Naive thymus-derived CD8-positive, alpha-beta T cell (primary cell): ENCODE data around the gene WWC1. TPM values are rescaled to one million over a fixed set of nuclear protein-coding genes. Genes with fewer than 3 reads are reported as not detected.
A peak's percentile ranks its signal among the peaks of the same experiment; 100 is the strongest.
"Not testable (repeated sequence)": the region's sequence is repeated elsewhere in the genome, so short reads cannot be mapped to it uniquely, and the experiment has no call there.

Experiments used
- ATAC-seq, 2 donors: fragments of 150-1000 bp; cut with Tn5 transposase in 1 of 2; sonication (Bioruptor Pico), chemical (Tn5 transposase) in 1 of 2; 1 replicate in 1 of 2; 2 replicates in 1 of 2; pipeline ENCODE4 v1.10.0; 2021; ENCODE audit warnings: mild to moderate bottlenecking in 2 of 2, moderate library complexity in 2 of 2
- POLR2A ChIA-PET: fragments of 350-600 bp; sonication (Branson Sonifier 250); formaldehyde crosslinking; loops from one replicate; lab custom pipeline; 2021; ENCODE audit warnings: antibody characterized with exemption; lab: Charles Lee
- DNase-seq, 10 donors: peaks; one replicate each; pipeline versions ENCODE4 v3.0.0 to v3.0.0-alpha.2; 2020 to 2022
- H3K27ac Mint-ChIP-seq, 10 donors: one replicate each; pipeline ENCODE4 v1.8.0; 2020 to 2022; ENCODE audit warnings: mild to moderate bottlenecking in 10 of 10, mixed read lengths in 10 of 10, moderate library complexity in 4 of 10, inconsistent platforms in 1 of 10
- H3K27me3 Mint-ChIP-seq, 5 donors: one replicate each; pipeline ENCODE4 v1.8.0; 2021 to 2022; ENCODE audit warnings: mixed read lengths in 5 of 5
- H3K36me3 Mint-ChIP-seq, 3 donors: one replicate each; pipeline ENCODE4 v1.8.0; 2020 to 2022; ENCODE audit warnings: mixed read lengths in 3 of 3, mild to moderate bottlenecking in 2 of 3, inconsistent platforms in 1 of 3
- H3K4me1 Mint-ChIP-seq, 4 donors: one replicate each; pipeline ENCODE4 v1.8.0; 2021 to 2022; ENCODE audit warnings: mixed read lengths in 4 of 4
- H3K4me3 Mint-ChIP-seq, 10 donors: one replicate each; pipeline ENCODE4 v1.8.0; 2020 to 2022; ENCODE audit warnings: mild to moderate bottlenecking in 10 of 10, mixed read lengths in 10 of 10, moderate library complexity in 6 of 10, inconsistent platforms in 1 of 10
- H3K9me3 Mint-ChIP-seq, 9 donors: one replicate each; pipeline ENCODE4 v1.8.0; 2020 to 2022; ENCODE audit warnings: mixed read lengths in 9 of 9, mild to moderate bottlenecking in 3 of 9, inconsistent platforms in 1 of 9, moderate library complexity in 1 of 9
- polyA plus RNA-seq, 3 donors: library from polyadenylated mRNA; unstranded; fragments of 300-500 nt; fragmentation: Illumina TruSeq; gene quantifications; one replicate each; pipeline ENCODE4 v1.2.3, GENCODE V29; 2021
- total RNA-seq, 8 experiments: library from RNA in 2 of 8; stranded (reverse) in 2 of 8; gene quantifications; one replicate each; pipeline ENCODE4 v1.2.3 and lab custom pipeline; 2021 to 2026

WWC1 gene
- total and polyA plus RNA-seq, 5 experiments from 2014 or later = 0.15 to 0.62 TPM; not detected in 3

- POLR2A ChIA-PET = no interaction called here
- peaks cover 0 to 2% (median 0%) of the 10 kb centered on the region in 4 donors for H3K4me1 Mint-ChIP-seq
- no peak overlapping the region for H3K4me3 Mint-ChIP-seq
- ATAC-seq (no peak), DNase-seq (no peak)
- peak overlapping the region in 1 of 10 donors; percentile 45 for H3K27ac Mint-ChIP-seq
- H3K36me3 Mint-ChIP-seq = no peaks in the 10 kb centered on the region
- H3K27me3 Mint-ChIP-seq = peaks cover 11 to 40% (median 18%) of the 10 kb centered on the region in 5 donors
- no peaks in the 10 kb centered on the region for H3K9me3 Mint-ChIP-seq
These were observed 143.4 kb downstream of the WWC1 start for GRCh38 chr5:168434746-168435321.

- H3K4me1 Mint-ChIP-seq, H3K4me3 Mint-ChIP-seq, H3K9me3 Mint-ChIP-seq, DNase-seq, H3K27ac Mint-ChIP-seq, ATAC-seq, H3K36me3 Mint-ChIP-seq, POLR2A ChIA-PET: not testable (repeated sequence)
- peaks cover 11 to 40% (median 18%) of the 10 kb centered on the region in 5 donors for H3K27me3 Mint-ChIP-seq
These were observed 143.9 kb downstream of the WWC1 start for GRCh38 chr5:168435340-168435739.

GRCh38 chr5:168438349-168438748 lies 146.9 kb downstream of the WWC1 start:
- peaks cover 11 to 40% (median 18%) of the 10 kb centered on the region in 5 donors for H3K27me3 Mint-ChIP-seq

GRCh38 chr5:168443533-168443932 lies 152.1 kb downstream of the WWC1 start:
- DNase-seq = no peak
- Mint-ChIP-seq H3K9me3 (no peaks in the 10 kb centered on the region), H3K4me3 (no peak overlapping the region), H3K27ac (no peak overlapping the region), H3K4me1 (no peaks in the 10 kb centered on the region), H3K27me3 (peaks cover 0 to 8% (median 4%) of the 10 kb centered on the region in 5 donors), H3K36me3 (no peaks in the 10 kb centered on the region)
- no peak for ATAC-seq
- POLR2A ChIA-PET = no interaction called here

More at GRCh38 chr5:168438349-168438748, 146.9 kb downstream of the WWC1 start:
- Mint-ChIP-seq H3K4me3 (no peak overlapping the region), H3K27ac (no peak overlapping the region), H3K9me3 (no peaks in the 10 kb centered on the region), H3K36me3 (no peaks in the 10 kb centered on the region), H3K4me1 (peaks cover 0 to 2% (median 0%) of the 10 kb centered on the region in 4 donors)
- DNase-seq (no peak), ATAC-seq (no peak)
- POLR2A ChIA-PET = no interaction called here

- no peaks in the 10 kb centered on the region for H3K4me1 Mint-ChIP-seq
- peaks cover 0 to 8% (median 0%) of the 10 kb centered on the region in 5 donors for H3K27me3 Mint-ChIP-seq
- ATAC-seq (no peak), DNase-seq (no peak)
- POLR2A ChIA-PET = no interaction called here
- H3K36me3 Mint-ChIP-seq = no peaks in the 10 kb centered on the region
- no peak overlapping the region for H3K27ac Mint-ChIP-seq
- no peaks in the 10 kb centered on the region for H3K9me3 Mint-ChIP-seq
- H3K4me3 Mint-ChIP-seq = no peak overlapping the region
These were observed 152.7 kb downstream of the WWC1 start for GRCh38 chr5:168443950-168444700.

GRCh38 chr5:168446983-168447619 lies 155.7 kb downstream of the WWC1 start:
- ATAC-seq = no peak
- DNase-seq = no peak
- POLR2A ChIA-PET = no interaction called here
- Mint-ChIP-seq H3K4me3 (no peak overlapping the region), H3K9me3 (no peaks in the 10 kb centered on the region), H3K27me3 (peaks cover 0 to 5% (median 1%) of the 10 kb centered on the region in 5 donors), H3K27ac (no peak overlapping the region), H3K4me1 (no peaks in the 10 kb centered on the region), H3K36me3 (no peaks in the 10 kb centered on the region)

- POLR2A ChIA-PET = interaction anchor here (0.5 kb wide), 1 partner anchor 60 kb away, joined by 3 read pairs; no protein-coding TSS in a partner anchor
- Mint-ChIP-seq H3K36me3 (no peaks in the 10 kb centered on the region), H3K9me3 (no peaks in the 10 kb centered on the region), H3K27me3 (peaks cover 0 to 5% (median 1%) of the 10 kb centered on the region in 5 donors), H3K4me1 (no peaks in the 10 kb centered on the region), H3K4me3 (no peak overlapping the region), H3K27ac (peak overlapping the region in 1 of 10 donors; percentile 18)
- no peak for ATAC-seq
- DNase-seq = no peak
These were observed 156.4 kb downstream of the WWC1 start for GRCh38 chr5:168447808-168448207.

- ATAC-seq (no peak), DNase-seq (no peak)
- Mint-ChIP-seq H3K27ac (no peak overlapping the region), H3K27me3 (peaks cover 0 to 5% (median 3%) of the 10 kb centered on the region in 5 donors), H3K4me1 (no peaks in the 10 kb centered on the region), H3K36me3 (no peaks in the 10 kb centered on the region), H3K4me3 (no peak overlapping the region), H3K9me3 (no peaks in the 10 kb centered on the region)
- POLR2A ChIA-PET = no interaction called here
These were observed 157.7 kb downstream of the WWC1 start for GRCh38 chr5:168449166-168449565.

GRCh38 chr5:168451565-168451964 lies 160.1 kb downstream of the WWC1 start:
- DNase-seq (no peak), ATAC-seq (no peak)
- Mint-ChIP-seq H3K27ac (no peak overlapping the region), H3K9me3 (no peaks in the 10 kb centered on the region), H3K4me1 (no peaks in the 10 kb centered on the region), H3K27me3 (peaks cover 0 to 5% (median 3%) of the 10 kb centered on the region in 5 donors), H3K36me3 (no peaks in the 10 kb centered on the region), H3K4me3 (no peak overlapping the region)
- POLR2A ChIA-PET = interaction anchor here (0.7 kb wide), 1 partner anchor 347 kb away, joined by 3 read pairs; no protein-coding TSS in a partner anchor

GRCh38 chr5:168455201-168455600 lies 163.8 kb downstream of the WWC1 start:
- DNase-seq (no peak), ATAC-seq (no peak)
- peaks cover 0 to 4% (median 0%) of the 10 kb centered on the region in 9 donors for H3K9me3 Mint-ChIP-seq

GRCh38 chr5:168457542-168457941 lies 166.1 kb downstream of the WWC1 start:
- DNase-seq (no peak), ATAC-seq (no peak)

More at GRCh38 chr5:168455201-168455600, 163.8 kb downstream of the WWC1 start:
- Mint-ChIP-seq H3K4me3 (no peak overlapping the region), H3K36me3 (peaks cover 0 to 4% (median 0%) of the 10 kb centered on the region in 3 donors), H3K27ac (no peak overlapping the region), H3K27me3 (peaks cover 2 to 10% (median 7%) of the 10 kb centered on the region in 5 donors), H3K4me1 (no peaks in the 10 kb centered on the region)
- POLR2A ChIA-PET = no interaction called here

GRCh38 chr5:168460606-168461005 lies 169.2 kb downstream of the WWC1 start:
- Mint-ChIP-seq H3K9me3 (peaks cover 0 to 4% (median 0%) of the 10 kb centered on the region in 9 donors), H3K4me1 (peaks cover 0 to 6% (median under 1%) of the 10 kb centered on the region in 4 donors), H3K27me3 (peaks cover 6 to 21% (median 7%) of the 10 kb centered on the region in 5 donors), H3K27ac (no peak overlapping the region), H3K4me3 (no peak overlapping the region), H3K36me3 (peaks cover 0 to 4% (median 0%) of the 10 kb centered on the region in 3 donors)
- POLR2A ChIA-PET = no interaction called here
- DNase-seq (no peak), ATAC-seq (no peak)

More at GRCh38 chr5:168457542-168457941, 166.1 kb downstream of the WWC1 start:
- POLR2A ChIA-PET = no interaction called here
- H3K9me3 Mint-ChIP-seq = peaks cover 0 to 4% (median 0%) of the 10 kb centered on the region in 9 donors
- H3K27ac Mint-ChIP-seq = no peak overlapping the region
- H3K27me3 Mint-ChIP-seq = peaks cover 3 to 10% (median 7%) of the 10 kb centered on the region in 5 donors
- H3K4me1 Mint-ChIP-seq = no peaks in the 10 kb centered on the region
- no peak overlapping the region for H3K4me3 Mint-ChIP-seq
- H3K36me3 Mint-ChIP-seq = peaks cover 0 to 4% (median 0%) of the 10 kb centered on the region in 3 donors
